Measurements from ENCODE around the gene TNFRSF6B.

DNA sequence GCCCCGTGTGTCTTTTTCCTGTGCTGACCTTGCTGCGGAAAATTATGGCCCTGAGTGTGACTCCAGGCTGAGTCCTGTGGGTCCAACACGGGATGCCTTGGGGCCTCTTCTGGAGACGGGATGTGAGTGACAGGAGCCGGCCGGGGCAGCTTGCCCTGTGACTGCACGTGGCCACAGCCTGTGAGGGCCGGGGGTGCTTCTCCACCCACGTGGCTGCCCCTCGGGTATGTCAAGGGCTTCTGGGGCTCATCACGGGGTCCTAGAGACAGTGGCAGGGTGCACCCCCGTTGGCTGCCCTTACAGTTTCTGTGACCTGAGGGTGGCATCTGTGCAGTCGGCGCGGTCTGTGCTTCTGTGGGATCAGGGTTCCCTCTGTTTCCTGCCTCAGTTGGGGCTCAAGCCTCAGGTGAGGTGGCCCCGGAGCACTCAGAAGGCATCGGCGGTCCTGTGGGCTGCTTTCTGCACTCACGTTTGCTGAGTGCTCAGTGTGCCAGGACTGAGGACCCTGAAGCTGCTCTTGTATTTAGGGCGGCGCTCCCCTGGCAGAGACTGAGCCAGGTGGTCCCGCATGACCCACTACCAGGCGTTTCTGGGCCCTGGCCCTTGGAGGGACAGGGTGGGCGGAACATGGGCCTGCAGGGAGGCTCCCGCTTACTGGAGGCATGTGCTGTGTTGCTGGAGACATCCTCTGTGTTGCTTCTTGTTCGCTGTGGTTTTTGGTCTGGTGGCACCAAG lies 33.0 kb upstream of the TNFRSF6B start:
- TF ChIP-seq, protein P1, sequence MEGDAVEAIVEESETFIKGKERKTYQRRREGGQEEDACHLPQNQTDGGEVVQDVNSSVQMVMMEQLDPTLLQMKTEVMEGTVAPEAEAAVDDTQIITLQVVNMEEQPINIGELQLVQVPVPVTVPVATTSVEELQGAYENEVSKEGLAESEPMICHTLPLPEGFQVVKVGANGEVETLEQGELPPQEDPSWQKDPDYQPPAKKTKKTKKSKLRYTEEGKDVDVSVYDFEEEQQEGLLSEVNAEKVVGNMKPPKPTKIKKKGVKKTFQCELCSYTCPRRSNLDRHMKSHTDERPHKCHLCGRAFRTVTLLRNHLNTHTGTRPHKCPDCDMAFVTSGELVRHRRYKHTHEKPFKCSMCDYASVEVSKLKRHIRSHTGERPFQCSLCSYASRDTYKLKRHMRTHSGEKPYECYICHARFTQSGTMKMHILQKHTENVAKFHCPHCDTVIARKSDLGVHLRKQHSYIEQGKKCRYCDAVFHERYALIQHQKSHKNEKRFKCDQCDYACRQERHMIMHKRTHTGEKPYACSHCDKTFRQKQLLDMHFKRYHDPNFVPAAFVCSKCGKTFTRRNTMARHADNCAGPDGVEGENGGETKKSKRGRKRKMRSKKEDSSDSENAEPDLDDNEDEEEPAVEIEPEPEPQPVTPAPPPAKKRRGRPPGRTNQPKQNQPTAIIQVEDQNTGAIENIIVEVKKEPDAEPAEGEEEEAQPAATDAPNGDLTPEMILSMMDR (IDR thresholded peaks at IDR 0.05 in 8 of 11, conservative IDR thresholded peaks at IDR 0.05 in 3 of 11), result no peak
- TF ChIP-seq POLR2AphosphoS5 (IDR thresholded peaks at IDR 0.05) (no peak), POLR2A (IDR thresholded peaks at IDR 0.05) (no peak)
